Lung (tissue), 12 donors: ENCODE measurements around the gene KRT37. TPM values are rescaled to one million over a fixed set of nuclear protein-coding genes. Genes with fewer than 3 reads are reported as not detected.

Experiments
- ATAC-seq: fragments of 200-7000 bp; cut with Tn5 transposase; one replicate; pipeline ENCODE4 v1.9.1; 2020; ENCODE audit warnings: moderate number of reproducible peaks; ENCODE audit not compliant: insufficient read depth, low FRiP score
- DNase-seq, 3 donors: peaks; one replicate each; pipeline ENCODE4 v3.0.0-alpha.2; 2013 to 2017
- H3K27ac ChIP-seq, 2 donors: one replicate each; pipeline ENCODE4 v1.5.1; 2013; ENCODE audit warnings: mild to moderate bottlenecking in 2 of 2, moderate library complexity in 2 of 2, control low read depth in 1 of 2, inconsistent platforms in 1 of 2, low read depth in 1 of 2, low read length in 1 of 2
- H3K27me3 ChIP-seq, 3 donors: one replicate each; pipeline ENCODE4 v1.5.1; 2013; ENCODE audit warnings: low read length in 2 of 3; ENCODE audit not compliant: control insufficient read depth in 3 of 3, insufficient read depth in 3 of 3
- H3K36me3 ChIP-seq, 4 donors: one replicate each; pipeline ENCODE4 v1.5.1; 2013; ENCODE audit warnings: low read length in 4 of 4, mild to moderate bottlenecking in 1 of 4, moderate library complexity in 1 of 4; ENCODE audit not compliant: control insufficient read depth in 4 of 4, insufficient read depth in 4 of 4
- H3K4me1 ChIP-seq, 5 donors: one replicate each; pipeline ENCODE4 v1.5.1; 2013; ENCODE audit warnings: low read length in 5 of 5, mild to moderate bottlenecking in 2 of 5, moderate library complexity in 1 of 5; ENCODE audit not compliant: control insufficient read depth in 5 of 5, insufficient read depth in 5 of 5
- H3K4me3 ChIP-seq: one replicate; pipeline ENCODE4 v1.5.1; 2013; ENCODE audit warnings: mild to moderate bottlenecking, control low read depth, moderate library complexity
- H3K9ac ChIP-seq, 2 donors: one replicate each; pipeline ENCODE4 v1.5.1; 2013; ENCODE audit warnings: low read length in 2 of 2, control low read depth in 1 of 2; ENCODE audit not compliant: insufficient read depth in 1 of 2
- H3K9me3 ChIP-seq, 4 donors: one replicate each; pipeline ENCODE4 v1.5.1; 2013; ENCODE audit warnings: low read length in 3 of 4, mild to moderate bottlenecking in 1 of 4, moderate library complexity in 1 of 4; ENCODE audit not compliant: control insufficient read depth in 4 of 4, insufficient read depth in 3 of 4
- CTCF ChIP-seq: IDR thresholded peaks from 2 replicates; pipeline ENCODE4 v1.5.1; 2012; ENCODE audit warnings: mild to moderate bottlenecking; ENCODE audit errors: control extremely low read depth, extremely low read depth
- WGBS, 2 donors: extraction: QIAGEN DNeasy Blood & Tissue Kit; methylation state at CpG; one replicate each; pipeline ENCODE4 v1.1.7; 2013; 5-methylcytosine and 5-hydroxymethylcytosine counted together
- polyA plus RNA-seq, 2 donors: library from polyadenylated mRNA; stranded (reverse); fragments of 200-250 nt; gene quantifications; one replicate each; pipeline ENCODE4 v1.2.1, GENCODE V29; 2013
- total RNA-seq, 2 donors: library from RNA; depleted of rRNA in 1 of 2; stranded (reverse); fragments of >200 nt in 1 of 2; gene quantifications; one replicate each; pipeline ENCODE4 v1.2.1, GENCODE V29; 2014 to 2021
- donor health status: control.
- donor health status: control.
- donor health status: Bipolar disorder and iron deficiency.
- donor health status: healthy.
- donor health status: DM: yes; HTN: yes; CAD: no.

Gene KRT37
- total and polyA plus RNA-seq, 4 donors = not detected

GRCh38 chr17:41421116-41421515 lies 3.3 kb downstream of the KRT37 start:
- WGBS, 2 donors = 82 to 85% methylated on average over 9 of the region's 9 CpGs
- TF ChIP-seq CTCF = no peak
- H3K9ac ChIP-seq = no peak overlapping the region

GRCh38 chr17:41420134-41420533 lies 4.3 kb downstream of the KRT37 start:
- H3K27ac ChIP-seq = no peak overlapping the region
- no peak for TF ChIP-seq CTCF
- ATAC-seq (no peak), DNase-seq (no peak)
- no peaks in the 10 kb centered on the region for H3K9me3 ChIP-seq
- WGBS, 2 donors = 67 to 70% methylated on average over 4 of the region's 4 CpGs
- no peaks in the 10 kb centered on the region for H3K36me3 ChIP-seq
- H3K4me3 ChIP-seq = no peak overlapping the region
- no peaks in the 10 kb centered on the region for H3K27me3 ChIP-seq
- peaks cover 0 to 1% (median 0%) of the 10 kb centered on the region in 5 donors for H3K4me1 ChIP-seq
- H3K9ac ChIP-seq = no peak overlapping the region

More at GRCh38 chr17:41421116-41421515, 3.3 kb downstream of the KRT37 start:
- DNase-seq (no peak), ATAC-seq (no peak)
- Histone ChIP-seq H3K4me3 (no peak overlapping the region), H3K36me3 (no peaks in the 10 kb centered on the region), H3K27ac (no peak overlapping the region), H3K27me3 (no peaks in the 10 kb centered on the region), H3K9me3 (no peaks in the 10 kb centered on the region), H3K4me1 (peaks cover 0 to 1% (median 0%) of the 10 kb centered on the region in 5 donors)

GRCh38 chr17:41419716-41420115 lies 4.7 kb downstream of the KRT37 start:
- Histone ChIP-seq H3K27me3 (no peaks in the 10 kb centered on the region), H3K9me3 (no peaks in the 10 kb centered on the region), H3K27ac (no peak overlapping the region), H3K36me3 (no peaks in the 10 kb centered on the region), H3K4me3 (no peak overlapping the region), H3K9ac (no peak overlapping the region), H3K4me1 (peaks cover 0 to 1% (median 0%) of the 10 kb centered on the region in 5 donors)
- 89 to 90% methylated on average over 4 of the region's 4 CpGs for WGBS, 2 donors
- no peak for TF ChIP-seq CTCF
- no peak for DNase-seq
- ATAC-seq = no peak
